Astrocyte (in vitro differentiated cells and primary cell): Measurements from ENCODE around the gene GPR22. TPM values are rescaled to one million over a fixed set of nuclear protein-coding genes. Genes with fewer than 3 reads are reported as not detected.

ENCODE experiments used
- DNase-seq: peaks from one replicate; pipeline ENCODE4 v3.0.0-alpha.2; 2010; ENCODE audit warnings: low read depth
- FAIRE-seq: peaks from 2 replicates; lab custom pipeline; 2011; peaks lifted over from hg19 to GRCh38; lab: Jason Lieb, UNC
- H2AFZ ChIP-seq: 2 replicates; pipeline ENCODE4 v1.6.0; 2012; ENCODE audit warnings: low read depth, low read length, inconsistent platforms
- H3K27ac ChIP-seq: 2 replicates; pipeline ENCODE4 v1.5.1; 2011; ENCODE audit warnings: low read depth, low read length, inconsistent platforms
- H3K27me3 ChIP-seq: 2 replicates; pipeline ENCODE4 v1.6.0; 2011; ENCODE audit warnings: low read length, inconsistent platforms; ENCODE audit not compliant: insufficient read depth
- H3K36me3 ChIP-seq: 2 replicates; pipeline ENCODE4 v1.5.1; 2011; ENCODE audit warnings: low read length, inconsistent platforms; ENCODE audit not compliant: insufficient read depth
- H3K4me1 ChIP-seq: 2 replicates; pipeline ENCODE4 v1.5.1; 2011; ENCODE audit warnings: low read length, inconsistent platforms; ENCODE audit not compliant: insufficient read depth
- H3K4me2 ChIP-seq: 2 replicates; pipeline ENCODE4 v1.6.0; 2012; ENCODE audit warnings: low read length, inconsistent platforms
- H3K4me3 ChIP-seq: 2 replicates; pipeline ENCODE4 v1.5.1; 2011; ENCODE audit warnings: low read depth, mild to moderate bottlenecking, low read length, inconsistent platforms; ENCODE audit not compliant: insufficient read depth
- H3K79me2 ChIP-seq: 2 replicates; pipeline ENCODE4 v1.6.0; 2012; ENCODE audit warnings: mild to moderate bottlenecking, low read length, inconsistent platforms; ENCODE audit not compliant: insufficient read depth
- H3K9ac ChIP-seq: 2 replicates; pipeline ENCODE4 v1.6.0; 2012; ENCODE audit warnings: mild to moderate bottlenecking, low read length, inconsistent platforms
- H3K9me3 ChIP-seq: 2 replicates; pipeline ENCODE4 v1.5.1; 2012; ENCODE audit warnings: low read depth, mild to moderate bottlenecking, low read length, inconsistent platforms; ENCODE audit not compliant: insufficient read depth
- H4K20me1 ChIP-seq: 2 replicates; pipeline ENCODE4 v1.6.0; 2012; ENCODE audit warnings: low read length, inconsistent platforms; ENCODE audit not compliant: insufficient read depth
- H3K27ac Mint-ChIP-seq: one replicate; pipeline ENCODE4 v1.8.0; 2021; ENCODE audit warnings: mild to moderate bottlenecking, mixed read lengths; ENCODE audit not compliant: unreplicated experiment
- H3K27me3 Mint-ChIP-seq: one replicate; pipeline ENCODE4 v1.8.0; 2021; ENCODE audit warnings: low read depth, mixed read lengths; ENCODE audit not compliant: unreplicated experiment
- H3K36me3 Mint-ChIP-seq: one replicate; pipeline ENCODE4 v1.8.0; 2021; ENCODE audit warnings: low read depth, mixed read lengths; ENCODE audit not compliant: unreplicated experiment
- H3K4me1 Mint-ChIP-seq: one replicate; pipeline ENCODE4 v1.8.0; 2021; ENCODE audit warnings: low read depth, mixed read lengths; ENCODE audit not compliant: unreplicated experiment
- H3K4me3 Mint-ChIP-seq: one replicate; pipeline ENCODE4 v1.8.0; 2021; ENCODE audit warnings: mild to moderate bottlenecking, moderate library complexity, mixed read lengths; ENCODE audit not compliant: unreplicated experiment
- H3K9me3 Mint-ChIP-seq: one replicate; pipeline ENCODE4 v1.8.0; 2021; ENCODE audit warnings: mild to moderate bottlenecking, mixed read lengths; ENCODE audit not compliant: unreplicated experiment
- CTCF ChIP-seq: IDR thresholded peaks from 2 replicates; pipeline ENCODE4 v1.5.1; 2011; ENCODE audit warnings: low read depth, mild to moderate bottlenecking, inconsistent platforms, low read length, moderate library complexity; ENCODE audit not compliant: insufficient read depth
- EZH2 ChIP-seq: IDR thresholded peaks from 2 replicates; pipeline ENCODE4 v1.6.1; 2012; ENCODE audit warnings: mild to moderate bottlenecking, low read length, inconsistent platforms; ENCODE audit not compliant: insufficient read depth
- total RNA-seq: library from RNA; stranded (reverse); gene quantifications from 2 replicates; pipeline ENCODE4 v1.2.1, GENCODE V29; 2021

Gene GPR22
- total RNA-seq, 1 donor from 2014 or later: not detected

- Mint-ChIP-seq H3K27me3 (no peaks in the 10 kb centered on the region), H3K36me3 (peaks cover 7% of the 10 kb centered on the region), H3K27ac (peak overlapping the region; percentile 85), H3K4me3 (no peak overlapping the region), H3K4me1 (peaks cover 12% of the 10 kb centered on the region), H3K9me3 (no peaks in the 10 kb centered on the region)
- Histone ChIP-seq H3K27me3 (no peaks in the 10 kb centered on the region), H3K4me1 (no peaks in the 10 kb centered on the region), H3K9ac (no peak overlapping the region), H3K36me3 (no peaks in the 10 kb centered on the region), H2AFZ (no peak overlapping the region), H3K27ac (peak overlapping the region; percentile 18), H3K79me2 (no peaks in the 10 kb centered on the region), H3K9me3 (no peaks in the 10 kb centered on the region), H4K20me1 (no peaks in the 10 kb centered on the region), H3K4me3 (no peak overlapping the region), H3K4me2 (peak overlapping the region; percentile 59)
- TF ChIP-seq CTCF (no peak), EZH2 (no peak)
- FAIRE-seq (no peak), DNase-seq (peak; percentile 53)
Observed at GRCh38 chr7:107446531-107446930, 23.3 kb upstream of the GPR22 start.

GRCh38 chr7:107446988-107447387 lies 22.9 kb upstream of the GPR22 start:
- DNase-seq: peak; percentile 57
- H3K4me3 ChIP-seq: no peak overlapping the region

More at GRCh38 chr7:107446988-107447387, 22.9 kb upstream of the GPR22 start:
- peak overlapping the region; percentile 18 for H3K27ac ChIP-seq
- no peaks in the 10 kb centered on the region for H3K27me3 Mint-ChIP-seq
- peaks cover 12% of the 10 kb centered on the region for H3K4me1 Mint-ChIP-seq
- H3K9me3 ChIP-seq: no peaks in the 10 kb centered on the region
- no peak overlapping the region for H3K9ac ChIP-seq
- no peaks in the 10 kb centered on the region for H3K36me3 ChIP-seq
- H3K4me3 Mint-ChIP-seq: no peak overlapping the region
- H3K9me3 Mint-ChIP-seq: no peaks in the 10 kb centered on the region
- H4K20me1 ChIP-seq: no peaks in the 10 kb centered on the region
- H3K4me2 ChIP-seq: peak overlapping the region; percentile 59
- H3K79me2 ChIP-seq: no peaks in the 10 kb centered on the region
- no peak overlapping the region for H3K27ac Mint-ChIP-seq
- no peaks in the 10 kb centered on the region for H3K27me3 ChIP-seq
- TF ChIP-seq CTCF: no peak
- no peak for TF ChIP-seq EZH2
- no peak for FAIRE-seq
- no peaks in the 10 kb centered on the region for H3K4me1 ChIP-seq
- no peak overlapping the region for H2AFZ ChIP-seq
- H3K36me3 Mint-ChIP-seq: peaks cover 6% of the 10 kb centered on the region
